ENCODE data around the gene CCN6.

The CCN6 gene

GRCh38 chr6:112021691-112022310 is 32.1 kb upstream of the CCN6 start:
- Histone ChIP-seq H3K4me3 (ENCODE audit: low read depth in 1 of 2, low read length in 1 of 2) (no peak overlapping the region), H3K27me3 (no peaks in the 10 kb centered on the region), H3K27ac (no peak overlapping the region), H3K4me1 (ENCODE audit: control insufficient read depth in 1 of 2, insufficient read depth in 1 of 2, low read depth in 1 of 2, low read length in 1 of 2) (no peaks in the 10 kb centered on the region), H3K9me3 (no peaks in the 10 kb centered on the region), H3K36me3 (no peaks in the 10 kb centered on the region)
- no peak for TF ChIP-seq CTCF (IDR thresholded peaks at IDR 0.05)

GRCh38 chr6:112022749-112023148 is 31.2 kb upstream of the CCN6 start:
- Histone ChIP-seq H3K27ac (no peak overlapping the region), H3K27me3 (no peaks in the 10 kb centered on the region), H3K4me1 (ENCODE audit: control insufficient read depth in 1 of 2, insufficient read depth in 1 of 2, low read depth in 1 of 2, low read length in 1 of 2) (no peaks in the 10 kb centered on the region), H3K4me3 (ENCODE audit: low read depth in 1 of 2, low read length in 1 of 2) (no peak overlapping the region), H3K9me3 (no peaks in the 10 kb centered on the region), H3K36me3 (no peaks in the 10 kb centered on the region)
- TF ChIP-seq CTCF (IDR thresholded peaks at IDR 0.05), result no peak

- no peak for TF ChIP-seq CTCF (IDR thresholded peaks at IDR 0.05)
- Histone ChIP-seq H3K4me1 (ENCODE audit: control insufficient read depth in 1 of 2, insufficient read depth in 1 of 2, low read depth in 1 of 2, low read length in 1 of 2) (no peaks in the 10 kb centered on the region), H3K9me3 (no peaks in the 10 kb centered on the region)
Measured at GRCh38 chr6:112024464-112024863, 29.4 kb upstream of the CCN6 start.

GRCh38 chr6:112026933-112027332 is 27.0 kb upstream of the CCN6 start:
- no peaks in the 10 kb centered on the region for H3K27me3 ChIP-seq
- no peaks in the 10 kb centered on the region for H3K4me1 ChIP-seq (ENCODE audit: control insufficient read depth in 1 of 2, insufficient read depth in 1 of 2, low read depth in 1 of 2, low read length in 1 of 2)
- no peaks in the 10 kb centered on the region for H3K36me3 ChIP-seq
- no peak overlapping the region for H3K27ac ChIP-seq
- H3K4me3 ChIP-seq (ENCODE audit: low read depth in 1 of 2, low read length in 1 of 2), result no peak overlapping the region
- TF ChIP-seq CTCF (IDR thresholded peaks at IDR 0.05), result no peak
- H3K9me3 ChIP-seq, result no peaks in the 10 kb centered on the region

More at GRCh38 chr6:112024464-112024863, 29.4 kb upstream of the CCN6 start:
- Histone ChIP-seq H3K36me3 (no peaks in the 10 kb centered on the region), H3K27me3 (no peaks in the 10 kb centered on the region), H3K27ac (no peak overlapping the region), H3K4me3 (ENCODE audit: low read depth in 1 of 2, low read length in 1 of 2) (no peak overlapping the region)

- no peaks in the 10 kb centered on the region for H3K27me3 ChIP-seq
- no peaks in the 10 kb centered on the region for H3K4me1 ChIP-seq (ENCODE audit: control insufficient read depth in 1 of 2, insufficient read depth in 1 of 2, low read depth in 1 of 2, low read length in 1 of 2)
- H3K36me3 ChIP-seq, result no peaks in the 10 kb centered on the region
- no peaks in the 10 kb centered on the region for H3K9me3 ChIP-seq
- H3K4me3 ChIP-seq (ENCODE audit: low read depth in 1 of 2, low read length in 1 of 2), result no peak overlapping the region
- no peak for TF ChIP-seq CTCF (IDR thresholded peaks at IDR 0.05)
- H3K27ac ChIP-seq, result no peak overlapping the region
Measured at GRCh38 chr6:112027942-112028674, 25.8 kb upstream of the CCN6 start.

All from neutrophil (primary cell).